ENCODE results near the gene CRK.

CRK gene

GRCh38 chr17:1372618-1373017 is 83.4 kb downstream of the CRK start:
- H3K4me3 ChIP-seq (ENCODE audit: low read depth, low read length) = no peak overlapping the region
- TF ChIP-seq CTCF (IDR thresholded peaks at IDR 0.05; ENCODE audit: low read depth, low read length) = no peak

GRCh38 chr17:1371893-1372590 is 84.0 kb downstream of the CRK start:
- TF ChIP-seq CTCF (IDR thresholded peaks at IDR 0.05; ENCODE audit: low read depth, low read length) = no peak
- no peak overlapping the region for H3K4me3 ChIP-seq (ENCODE audit: low read depth, low read length)

Data from WI38 (cell line).